ENCODE measurements around the gene USP9Y. TPM values are rescaled to one million over a fixed set of nuclear protein-coding genes. Genes with fewer than 3 reads are reported as not detected.

USP9Y gene
- total RNA-seq, 1 experiment from 2014 or later: 11.5 TPM

- DNase-seq (ENCODE audit: extremely low read depth, low read depth): no peak
Measured at GRCh38 chrY:12765976-12766375, 64.9 kb downstream of the USP9Y start.

GRCh38 chrY:12784521-12784920, 83.5 kb downstream of the USP9Y start:
- DNase-seq (ENCODE audit: extremely low read depth, low read depth): no peak

GRCh38 chrY:12793999-12794398, 93.0 kb downstream of the USP9Y start:
- DNase-seq (ENCODE audit: extremely low read depth, low read depth): no peak

- DNase-seq (ENCODE audit: extremely low read depth, low read depth): no peak
Measured at GRCh38 chrY:12808046-12808445, 107.0 kb downstream of the USP9Y start.

GRCh38 chrY:12809034-12809433, 108.0 kb downstream of the USP9Y start:
- peak; percentile 4 for DNase-seq (ENCODE audit: extremely low read depth, low read depth)

- DNase-seq (ENCODE audit: extremely low read depth, low read depth): no peak
Measured at GRCh38 chrY:12823408-12823807, 122.4 kb downstream of the USP9Y start.

GRCh38 chrY:12826791-12827190, 125.8 kb downstream of the USP9Y start:
- DNase-seq (ENCODE audit: extremely low read depth, low read depth): no peak

- DNase-seq (ENCODE audit: extremely low read depth, low read depth): no peak
Measured at GRCh38 chrY:12833284-12833683, 132.3 kb downstream of the USP9Y start.

GRCh38 chrY:12837550-12837949, 136.5 kb downstream of the USP9Y start:
- no peak for DNase-seq (ENCODE audit: extremely low read depth, low read depth)

- no peak for DNase-seq (ENCODE audit: extremely low read depth, low read depth)
Measured at GRCh38 chrY:12841368-12841767, 140.3 kb downstream of the USP9Y start.

GRCh38 chrY:12846793-12847192, 145.8 kb downstream of the USP9Y start:
- DNase-seq (ENCODE audit: extremely low read depth, low read depth): no peak

- DNase-seq (ENCODE audit: extremely low read depth, low read depth): no peak
Measured at GRCh38 chrY:12855791-12856275, 154.8 kb downstream of the USP9Y start.

- no peak for DNase-seq (ENCODE audit: extremely low read depth, low read depth)
Measured at GRCh38 chrY:12867960-12868359, 166.9 kb downstream of the USP9Y start.

- DNase-seq (ENCODE audit: extremely low read depth, low read depth): no peak
Measured at GRCh38 chrY:12896973-12897372, 195.9 kb downstream of the USP9Y start.

GRCh38 chrY:12898604-12899003, 197.6 kb downstream of the USP9Y start:
- DNase-seq (ENCODE audit: extremely low read depth, low read depth): no peak

- peak; percentile 95 for DNase-seq (ENCODE audit: extremely low read depth, low read depth)
Measured at GRCh38 chrY:12904618-12905516, 203.8 kb downstream of the USP9Y start, which contains the start of gene DDX3Y. DDX3Y (plus strand) TSS chrY:12904868; CDS start chrY:12904937, 69 bp downstream.

- peak; percentile 65 for DNase-seq (ENCODE audit: extremely low read depth, low read depth)
Measured at GRCh38 chrY:12905517-12905872, 204.5 kb downstream of the USP9Y start.

GRCh38 chrY:12905895-12906294, 204.9 kb downstream of the USP9Y start:
- no peak for DNase-seq (ENCODE audit: extremely low read depth, low read depth)
